WI38 (cell line): Measurements from ENCODE around the gene SP100.
"Not testable (repeated sequence)": the region's sequence is repeated elsewhere in the genome, so short reads cannot be mapped to it uniquely, and the experiment has no call there.

Source experiments
- H3K4me3 ChIP-seq: 2 replicates; pipeline ENCODE4 v1.5.1; 2011; ENCODE audit warnings: low read depth, mild to moderate bottlenecking, control low read depth, low read length
- TF ChIP-seq, protein P1 (sequence below): IDR thresholded peaks from 2 replicates; pipeline ENCODE4 v1.5.1; 2012; ENCODE audit warnings: low read depth, mild to moderate bottlenecking, control low read depth, low read length

SP100 gene

GRCh38 chr2:230435431-230435830, 19.4 kb downstream of the SP100 start:
- TF ChIP-seq, protein P1, sequence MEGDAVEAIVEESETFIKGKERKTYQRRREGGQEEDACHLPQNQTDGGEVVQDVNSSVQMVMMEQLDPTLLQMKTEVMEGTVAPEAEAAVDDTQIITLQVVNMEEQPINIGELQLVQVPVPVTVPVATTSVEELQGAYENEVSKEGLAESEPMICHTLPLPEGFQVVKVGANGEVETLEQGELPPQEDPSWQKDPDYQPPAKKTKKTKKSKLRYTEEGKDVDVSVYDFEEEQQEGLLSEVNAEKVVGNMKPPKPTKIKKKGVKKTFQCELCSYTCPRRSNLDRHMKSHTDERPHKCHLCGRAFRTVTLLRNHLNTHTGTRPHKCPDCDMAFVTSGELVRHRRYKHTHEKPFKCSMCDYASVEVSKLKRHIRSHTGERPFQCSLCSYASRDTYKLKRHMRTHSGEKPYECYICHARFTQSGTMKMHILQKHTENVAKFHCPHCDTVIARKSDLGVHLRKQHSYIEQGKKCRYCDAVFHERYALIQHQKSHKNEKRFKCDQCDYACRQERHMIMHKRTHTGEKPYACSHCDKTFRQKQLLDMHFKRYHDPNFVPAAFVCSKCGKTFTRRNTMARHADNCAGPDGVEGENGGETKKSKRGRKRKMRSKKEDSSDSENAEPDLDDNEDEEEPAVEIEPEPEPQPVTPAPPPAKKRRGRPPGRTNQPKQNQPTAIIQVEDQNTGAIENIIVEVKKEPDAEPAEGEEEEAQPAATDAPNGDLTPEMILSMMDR: no peak
- H3K4me3 ChIP-seq: no peak overlapping the region

- not testable (repeated sequence) for H3K4me3 ChIP-seq
Measured at GRCh38 chr2:230439121-230439520, 23.1 kb downstream of the SP100 start.

DNA sequence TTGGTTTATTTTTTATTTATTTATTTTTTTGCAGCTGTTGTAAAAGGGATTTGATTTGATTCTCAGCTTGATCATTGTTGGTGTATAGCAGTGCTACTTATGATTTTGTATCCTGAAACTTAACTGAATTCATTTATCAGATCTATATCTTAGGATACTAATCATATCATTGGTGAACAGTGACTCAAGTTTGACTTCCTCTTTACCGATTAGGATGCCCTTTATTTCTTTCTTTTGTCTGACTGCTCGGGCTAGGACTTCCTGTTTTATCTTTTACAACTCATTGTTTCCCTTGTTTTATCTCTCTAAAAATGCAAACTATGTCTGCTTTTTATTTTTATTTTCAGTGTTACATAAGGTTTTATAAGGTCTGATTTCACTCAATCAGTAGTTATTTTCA, 23.6 kb downstream of the SP100 start:
- H3K4me3 ChIP-seq: no peak overlapping the region
- TF ChIP-seq, protein P1: no peak

DNA sequence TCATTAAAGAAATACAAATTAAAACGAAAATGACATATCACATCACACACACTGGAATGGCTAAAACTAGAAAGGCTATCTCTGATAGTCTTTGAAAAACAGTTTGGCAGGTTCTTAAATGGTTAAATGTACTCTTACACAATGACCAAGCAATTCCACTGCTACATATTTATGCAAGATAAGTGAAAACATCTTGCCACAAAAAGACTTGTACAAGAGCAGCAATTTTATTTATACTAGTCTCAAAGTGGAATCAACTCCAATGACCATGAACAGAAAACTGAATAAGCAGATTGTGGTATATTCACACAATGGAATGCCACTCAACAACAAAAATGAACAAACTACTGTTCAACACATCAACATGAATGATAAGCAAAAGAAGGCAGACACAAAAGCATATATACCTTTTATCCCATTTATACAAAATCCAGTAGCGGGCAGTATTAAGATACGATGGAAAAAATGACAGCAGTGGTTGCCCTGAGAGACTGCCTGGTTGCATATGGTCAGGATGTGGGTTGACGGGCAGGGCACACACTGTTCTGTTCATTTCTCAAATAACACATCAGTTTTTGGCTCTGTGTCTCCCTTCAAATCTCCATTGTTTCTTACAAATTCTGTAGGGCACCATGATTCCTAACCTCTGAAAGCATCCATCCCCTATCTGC, 25.4 kb downstream of the SP100 start:
- TF ChIP-seq, protein P1: no peak

DNA sequence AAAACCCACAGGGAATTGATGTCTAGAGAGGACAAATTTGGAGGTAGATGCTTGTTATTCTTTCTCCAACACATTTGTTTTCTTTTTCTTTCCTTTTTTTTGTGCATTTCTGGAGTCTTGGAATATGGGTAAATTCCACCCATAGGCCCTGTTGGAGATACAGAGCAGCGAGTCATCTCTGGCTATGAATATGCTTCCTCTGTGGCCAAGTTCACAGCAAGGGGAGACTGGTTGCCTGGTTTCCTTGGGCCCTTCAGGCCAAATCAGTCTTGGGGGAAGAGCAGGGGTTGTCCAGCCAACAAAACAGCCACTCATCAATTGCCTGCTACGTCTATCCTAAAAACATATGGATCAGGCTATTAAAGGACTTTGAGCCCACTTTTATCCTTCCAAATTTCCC, 27.5 kb downstream of the SP100 start:
- TF ChIP-seq, protein P1: no peak
- no peak overlapping the region for H3K4me3 ChIP-seq

More for the DNA sequence above, 25.4 kb downstream of the SP100 start:
- H3K4me3 ChIP-seq: no peak overlapping the region

DNA sequence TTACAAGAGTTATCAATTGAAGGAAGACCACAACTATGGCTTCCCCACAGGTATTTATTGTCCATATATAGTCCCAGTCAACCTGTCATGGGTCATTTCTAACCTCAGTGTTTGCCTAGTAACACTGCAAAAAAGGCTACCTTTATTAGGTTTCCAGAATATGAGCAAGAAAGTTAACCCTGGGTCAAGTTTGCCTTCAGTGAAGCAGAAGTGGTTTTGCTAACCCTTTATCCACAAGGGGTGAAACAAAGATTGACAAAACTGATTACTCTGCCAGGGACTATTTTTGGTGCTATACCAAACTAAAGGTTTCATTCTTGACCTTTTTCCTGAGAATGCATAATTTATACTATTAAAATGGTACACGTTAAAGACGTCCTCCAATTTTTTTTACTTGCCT, 28.8 kb downstream of the SP100 start:
- TF ChIP-seq, protein P1: no peak
- no peak overlapping the region for H3K4me3 ChIP-seq

GRCh38 chr2:230447036-230447435, 31.0 kb downstream of the SP100 start:
- H3K4me3 ChIP-seq: no peak overlapping the region
- TF ChIP-seq, protein P1: no peak
